ENCODE measurements around the gene TTC17.

GRCh38 chr11:43419460-43419859 is 60.7 kb downstream of the TTC17 start:
- no peak for TF ChIP-seq EZH2 (IDR thresholded peaks at IDR 0.05; ENCODE audit: borderline replicate concordance, low read depth, low read length)
- TF ChIP-seq SIN3A (IDR thresholded peaks at IDR 0.05; ENCODE audit: borderline replicate concordance in 2 of 2, control insufficient read depth in 1 of 2, low read depth in 2 of 2, low read length in 2 of 2), result no peak
- no peak for TF ChIP-seq FOXK2 (conservative IDR thresholded peaks at IDR 0.05 in 1 of 2, IDR thresholded peaks at IDR 0.05 in 1 of 2; ENCODE audit: low read depth in 2 of 2)
- no peak for TF ChIP-seq ETV6 (IDR thresholded peaks at IDR 0.05; ENCODE audit: borderline replicate concordance in 1 of 2, low read depth in 2 of 2, low read length in 1 of 2)
- no peak for TF ChIP-seq ETV6 (CRISPR knock-in tag; IDR thresholded peaks at IDR 0.05; ENCODE audit: borderline replicate concordance)
- TF ChIP-seq PKNOX1 (IDR thresholded peaks at IDR 0.05), result no peak
- TF ChIP-seq THRAP3 (IDR thresholded peaks at IDR 0.05; ENCODE audit: borderline replicate concordance), result no peak
- no peak for TF ChIP-seq TAF1 (IDR thresholded peaks at IDR 0.05; ENCODE audit: control insufficient read depth, extremely low read depth, insufficient read depth, low read length, severe bottlenecking)
- no peak for TF ChIP-seq MAFK (IDR thresholded peaks at IDR 0.05; ENCODE audit: low read length)
- no peak for TF ChIP-seq HBP1 (CRISPR knock-in tag; IDR thresholded peaks at IDR 0.05)
- TF ChIP-seq RAD51 (IDR thresholded peaks at IDR 0.05; ENCODE audit: borderline replicate concordance, low read depth), result no peak
- TF ChIP-seq CTCF (IDR thresholded peaks at IDR 0.05 in 2 of 3, conservative IDR thresholded peaks at IDR 0.05 in 1 of 3; ENCODE audit: insufficient read depth in 2 of 3, low read depth in 1 of 3, low read length in 3 of 3), result peak; percentile 26 to 70 (median 53); a peak in 5 of 6 replicates
- no peak for TF ChIP-seq MCM5 (IDR thresholded peaks at IDR 0.05; ENCODE audit: low read depth)
- no peak for TF ChIP-seq POLR2A (conservative IDR thresholded peaks at IDR 0.05)
- no peak for TF ChIP-seq YY1 (IDR thresholded peaks at IDR 0.05; ENCODE audit: borderline replicate concordance in 1 of 3, control insufficient read depth in 1 of 3, extremely low read depth in 1 of 3, insufficient read depth in 3 of 3, insufficient read length in 1 of 3, insufficient replicate concordance in 2 of 3, low read depth in 1 of 3, low read length in 2 of 3)

Measured in K562 (cell line).